SK-N-SH treated with all-trans-retinoic acid at 6 μM for 48 hours (cell line): ENCODE measurements around the gene RPLP2.

Experiments
- ATAC-seq: fragments of 200-7000 bp; cut with Tn5 transposase; 3 replicates; pipeline ENCODE4 v1.9.1; 2020; ENCODE audit warnings: mild to moderate bottlenecking, moderate library complexity
- ARNTL ChIP-seq: fragments of 450-650 bp; formaldehyde crosslinking; IDR thresholded peaks from 2 replicates; pipeline ENCODE4 v1.5.0; 2020; ENCODE audit warnings: low read depth, mild to moderate bottlenecking, moderate library complexity, borderline replicate concordance
- BACH2 ChIP-seq: fragments of 250-450 bp; sonication (Bioruptor Pico); IDR thresholded peaks from 2 replicates; pipeline ENCODE4 v1.9.0; 2021; ENCODE audit warnings: mild to moderate bottlenecking, borderline replicate concordance
- CREB5 ChIP-seq: fragments of 250-450 bp; sonication (Bioruptor Pico); IDR thresholded peaks from 2 replicates; pipeline ENCODE4 v1.5.1; 2020; ENCODE audit warnings: low read depth, mild to moderate bottlenecking, moderate library complexity
- CSDC2 ChIP-seq: fragments of 250-450 bp; sonication (Bioruptor Pico); IDR thresholded peaks from 2 replicates; pipeline ENCODE4 v1.5.0; 2020; ENCODE audit warnings: mild to moderate bottlenecking, moderate library complexity
- CSRNP3 ChIP-seq: fragments of 250-450 bp; sonication (Bioruptor Pico); IDR thresholded peaks from 2 replicates; pipeline ENCODE4 v1.5.1; 2021; ENCODE audit warnings: mild to moderate bottlenecking, moderate library complexity
- ESRRG ChIP-seq: fragments of 250-450 bp; sonication (Bioruptor Pico); IDR thresholded peaks from 2 replicates; pipeline ENCODE4 v1.6.1; 2021; ENCODE audit warnings: mild to moderate bottlenecking
- GLIS3 ChIP-seq: fragments of 250-450 bp; sonication (Bioruptor Pico); IDR thresholded peaks from 2 replicates; pipeline ENCODE4 v1.5.0; 2020; ENCODE audit warnings: mild to moderate bottlenecking, moderate library complexity
- ISL1 ChIP-seq: fragments of 250-450 bp; sonication (Bioruptor Pico); IDR thresholded peaks from 2 replicates; pipeline ENCODE4 v2.1.2; 2022; ENCODE audit warnings: mild to moderate bottlenecking, moderate library complexity
- OSR1 ChIP-seq: fragments of 250-450 bp; sonication (Bioruptor Pico); IDR thresholded peaks from 2 replicates; pipeline ENCODE4 v1.8.0; 2022; ENCODE audit warnings: moderate library complexity, mild to moderate bottlenecking, inconsistent platforms
- PATZ1 ChIP-seq: fragments of 250-450 bp; sonication (Bioruptor Pico); IDR thresholded peaks from 2 replicates; pipeline ENCODE4 v1.8.0; 2020; ENCODE audit warnings: mild to moderate bottlenecking, moderate library complexity, borderline replicate concordance
- POU6F1 ChIP-seq: fragments of 250-450 bp; sonication (Bioruptor Pico); IDR thresholded peaks from 2 replicates; pipeline ENCODE4 v1.8.0; 2021; ENCODE audit warnings: low read depth, mild to moderate bottlenecking, moderate library complexity, borderline replicate concordance
- PPARA ChIP-seq: fragments of 250-450 bp; sonication (Bioruptor Pico); IDR thresholded peaks from 2 replicates; pipeline ENCODE4 v1.5.0; 2020; ENCODE audit warnings: mild to moderate bottlenecking, borderline replicate concordance
- RARB ChIP-seq: fragments of 250-450 bp; sonication (Bioruptor Pico); IDR thresholded peaks from 2 replicates; pipeline ENCODE4 v1.8.0; 2021; ENCODE audit warnings: mild to moderate bottlenecking, moderate library complexity
- SNAI2 ChIP-seq: fragments of 250-450 bp; sonication (Bioruptor Pico); IDR thresholded peaks from 2 replicates; pipeline ENCODE4 v1.5.0; 2020; ENCODE audit warnings: mild to moderate bottlenecking, moderate library complexity
- TCF4 ChIP-seq: fragments of 250-450 bp; sonication (Bioruptor Pico); IDR thresholded peaks from 2 replicates; pipeline ENCODE4 v1.8.0; 2021; ENCODE audit warnings: mild to moderate bottlenecking, moderate library complexity, borderline replicate concordance
- TOX ChIP-seq: fragments of 250-450 bp; sonication (Bioruptor Pico); IDR thresholded peaks from 2 replicates; pipeline ENCODE4 v1.8.0; 2021; ENCODE audit warnings: mild to moderate bottlenecking, moderate library complexity, borderline replicate concordance
- ZC3H10 ChIP-seq: fragments of 250-450 bp; sonication (Bioruptor Pico); IDR thresholded peaks from 2 replicates; pipeline ENCODE4 v1.5.1; 2021; ENCODE audit warnings: mild to moderate bottlenecking, moderate library complexity
- ZFP3 ChIP-seq: fragments of 250-450 bp; sonication (Bioruptor Pico); IDR thresholded peaks from 2 replicates; pipeline ENCODE4 v1.5.0; 2020; ENCODE audit warnings: mild to moderate bottlenecking, moderate library complexity
- ZNF565 ChIP-seq: fragments of 450-650 bp; formaldehyde crosslinking; conservative IDR thresholded peaks from 2 replicates; pipeline ENCODE4 v1.5.0; 2020; ENCODE audit warnings: low read depth, mild to moderate bottlenecking, moderate library complexity
- ZNF70 ChIP-seq: fragments of 450-650 bp; formaldehyde crosslinking; IDR thresholded peaks from 2 replicates; pipeline ENCODE4 v1.5.0; 2020; ENCODE audit warnings: mild to moderate bottlenecking, moderate library complexity
- ZNF8 ChIP-seq: fragments of 450-650 bp; formaldehyde crosslinking; IDR thresholded peaks from 2 replicates; pipeline ENCODE4 v1.5.0; 2020; ENCODE audit warnings: mild to moderate bottlenecking, moderate library complexity

Gene RPLP2

GRCh38 chr11:800473-800872 lies 9.3 kb upstream of the RPLP2 start:
- ATAC-seq = no peak
- TF ChIP-seq CSRNP3 (CRISPR knock-in tag) = no peak
- TF ChIP-seq PPARA (CRISPR knock-in tag) = no peak
- no peak for TF ChIP-seq RARB (CRISPR knock-in tag)
- TF ChIP-seq ZC3H10 = no peak
- no peak for TF ChIP-seq ZFP3 (CRISPR knock-in tag)
- no peak for TF ChIP-seq OSR1 (CRISPR knock-in tag)
- TF ChIP-seq POU6F1 (CRISPR knock-in tag) = no peak
- TF ChIP-seq ESRRG (CRISPR knock-in tag) = no peak
- no peak for TF ChIP-seq ZNF8 (CRISPR knock-in tag)
- no peak for TF ChIP-seq TCF4
- TF ChIP-seq ARNTL = no peak
- TF ChIP-seq GLIS3 (CRISPR knock-in tag) = no peak
- TF ChIP-seq CSDC2 (CRISPR knock-in tag) = no peak
- no peak for TF ChIP-seq PATZ1 (CRISPR knock-in tag)
- no peak for TF ChIP-seq SNAI2
- TF ChIP-seq ZNF565 (CRISPR knock-in tag) = no peak
- no peak for TF ChIP-seq ISL1 (CRISPR knock-in tag)
- no peak for TF ChIP-seq BACH2 (CRISPR knock-in tag)
- TF ChIP-seq, all 23 proteins: peak for 0

- ATAC-seq = no peak
Measured at GRCh38 chr11:801097-801780, 8.5 kb upstream of the RPLP2 start.

More at GRCh38 chr11:801097-801780, 8.5 kb upstream of the RPLP2 start:
- TF ChIP-seq CREB5 (CRISPR knock-in tag) (no peak), RARB (CRISPR knock-in tag) (no peak), PATZ1 (CRISPR knock-in tag) (no peak), ZC3H10 (no peak), CSDC2 (CRISPR knock-in tag) (no peak), TOX (CRISPR knock-in tag) (no peak), OSR1 (CRISPR knock-in tag) (no peak), CSRNP3 (CRISPR knock-in tag) (no peak), SNAI2 (no peak), ESRRG (CRISPR knock-in tag) (no peak), ZFP3 (CRISPR knock-in tag) (no peak), ZNF70 (no peak), POU6F1 (CRISPR knock-in tag) (no peak), PPARA (CRISPR knock-in tag) (no peak)
- TF ChIP-seq, all 23 proteins: peak for 0
